HCT116 (cell line): ENCODE results near the gene PDE4D.

ENCODE experiments used
- EGR1 ChIP-seq: IDR thresholded peaks from 2 replicates; pipeline ENCODE4 v1.6.1; 2012; ENCODE audit warnings: low read depth
- EZH2 ChIP-seq: fragments of 200-600 bp; sonication (generic); IDR thresholded peaks from 2 replicates; pipeline ENCODE4 v1.6.1; 2017; ENCODE audit warnings: antibody characterized with exemption, mixed run types
- EZH2phosphoT487 ChIP-seq: fragments of 200-600 bp; IDR thresholded peaks from 2 replicates; pipeline ENCODE4 v1.6.1; 2018; ENCODE audit warnings: antibody characterized with exemption, borderline replicate concordance
- FOSL1 ChIP-seq: IDR thresholded peaks from 2 replicates; pipeline ENCODE4 v1.6.1; 2012; ENCODE audit warnings: low read depth
- JUND ChIP-seq: IDR thresholded peaks from 2 replicates; pipeline ENCODE4 v1.6.1; 2012
- POLR2A ChIP-seq: IDR thresholded peaks from 2 replicates; pipeline ENCODE4 v1.7.0; 2011; ENCODE audit warnings: borderline replicate concordance; ENCODE audit not compliant: insufficient read depth, insufficient read length; ENCODE audit errors: extremely low read depth
- TF ChIP-seq, protein P1 (sequence below), 3 experiments: fragments of 200-600 bp in 1 of 3; sonication (generic) in 1 of 3; IDR thresholded peaks in 2 of 3; conservative IDR thresholded peaks in 1 of 3; 2 replicates each; pipeline ENCODE4 v1.5.1; 2012 to 2017; ENCODE audit warnings: low read depth in 2 of 3, low read length in 2 of 3, antibody characterized with exemption in 1 of 3, borderline replicate concordance in 1 of 3, control low read depth in 1 of 3, mild to moderate bottlenecking in 1 of 3, mixed read lengths in 1 of 3, mixed run types in 1 of 3, moderate library complexity in 1 of 3; ENCODE audit not compliant: insufficient read depth in 1 of 3
- TF ChIP-seq, protein P2 (sequence below): IDR thresholded peaks from 2 replicates; pipeline ENCODE4 v1.6.1; 2011; ENCODE audit warnings: mild to moderate bottlenecking, low read length, moderate library complexity; ENCODE audit not compliant: insufficient replicate concordance; ENCODE audit errors: extremely low read depth

DNA sequence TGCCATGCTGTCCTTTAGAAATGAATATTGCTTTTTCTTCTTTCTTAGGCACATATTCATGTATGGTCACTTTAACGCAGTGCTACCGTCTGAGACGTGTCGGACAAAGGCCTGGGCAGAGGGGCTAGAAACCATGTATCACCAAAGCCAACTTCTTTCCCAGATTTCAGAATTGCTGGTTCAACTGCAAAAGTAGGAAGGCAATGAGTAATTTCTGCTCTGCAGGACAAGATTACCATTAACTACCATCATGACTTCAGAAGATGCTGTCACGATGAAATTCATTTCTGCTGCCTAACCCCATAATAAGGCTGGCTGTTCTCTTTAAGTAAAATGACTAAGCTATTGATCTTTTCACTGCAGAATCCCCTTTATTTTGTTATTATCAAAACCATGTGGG is 306.7 kb downstream of the PDE4D start:
- TF ChIP-seq EGR1 (no peak), POLR2A (no peak), EZH2 (no peak), FOSL1 (no peak), EZH2phosphoT487 (no peak), JUND (no peak)
- TF ChIP-seq, protein P1, sequence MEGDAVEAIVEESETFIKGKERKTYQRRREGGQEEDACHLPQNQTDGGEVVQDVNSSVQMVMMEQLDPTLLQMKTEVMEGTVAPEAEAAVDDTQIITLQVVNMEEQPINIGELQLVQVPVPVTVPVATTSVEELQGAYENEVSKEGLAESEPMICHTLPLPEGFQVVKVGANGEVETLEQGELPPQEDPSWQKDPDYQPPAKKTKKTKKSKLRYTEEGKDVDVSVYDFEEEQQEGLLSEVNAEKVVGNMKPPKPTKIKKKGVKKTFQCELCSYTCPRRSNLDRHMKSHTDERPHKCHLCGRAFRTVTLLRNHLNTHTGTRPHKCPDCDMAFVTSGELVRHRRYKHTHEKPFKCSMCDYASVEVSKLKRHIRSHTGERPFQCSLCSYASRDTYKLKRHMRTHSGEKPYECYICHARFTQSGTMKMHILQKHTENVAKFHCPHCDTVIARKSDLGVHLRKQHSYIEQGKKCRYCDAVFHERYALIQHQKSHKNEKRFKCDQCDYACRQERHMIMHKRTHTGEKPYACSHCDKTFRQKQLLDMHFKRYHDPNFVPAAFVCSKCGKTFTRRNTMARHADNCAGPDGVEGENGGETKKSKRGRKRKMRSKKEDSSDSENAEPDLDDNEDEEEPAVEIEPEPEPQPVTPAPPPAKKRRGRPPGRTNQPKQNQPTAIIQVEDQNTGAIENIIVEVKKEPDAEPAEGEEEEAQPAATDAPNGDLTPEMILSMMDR (IDR thresholded peaks at IDR 0.05 in 2 of 3, conservative IDR thresholded peaks at IDR 0.05 in 1 of 3; ENCODE audit: borderline replicate concordance in 1 of 3, insufficient read depth in 1 of 3, low read depth in 2 of 3, low read length in 2 of 3): no peak
- TF ChIP-seq, protein P2, sequence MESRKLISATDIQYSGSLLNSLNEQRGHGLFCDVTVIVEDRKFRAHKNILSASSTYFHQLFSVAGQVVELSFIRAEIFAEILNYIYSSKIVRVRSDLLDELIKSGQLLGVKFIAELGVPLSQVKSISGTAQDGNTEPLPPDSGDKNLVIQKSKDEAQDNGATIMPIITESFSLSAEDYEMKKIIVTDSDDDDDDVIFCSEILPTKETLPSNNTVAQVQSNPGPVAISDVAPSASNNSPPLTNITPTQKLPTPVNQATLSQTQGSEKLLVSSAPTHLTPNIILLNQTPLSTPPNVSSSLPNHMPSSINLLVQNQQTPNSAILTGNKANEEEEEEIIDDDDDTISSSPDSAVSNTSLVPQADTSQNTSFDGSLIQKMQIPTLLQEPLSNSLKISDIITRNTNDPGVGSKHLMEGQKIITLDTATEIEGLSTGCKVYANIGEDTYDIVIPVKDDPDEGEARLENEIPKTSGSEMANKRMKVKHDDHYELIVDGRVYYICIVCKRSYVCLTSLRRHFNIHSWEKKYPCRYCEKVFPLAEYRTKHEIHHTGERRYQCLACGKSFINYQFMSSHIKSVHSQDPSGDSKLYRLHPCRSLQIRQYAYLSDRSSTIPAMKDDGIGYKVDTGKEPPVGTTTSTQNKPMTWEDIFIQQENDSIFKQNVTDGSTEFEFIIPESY: no peak
